ENCODE results near the gene SGSM2.

The SGSM2 gene

GRCh38 chr17:2336215-2336851, 968 bp upstream of the SGSM2 start, which contains the start of gene TSR1:
TSR1 (minus strand) TSS chr17:2336457; CDS start chr17:2336427, 30 bp downstream.
- DNase-seq, result peak; percentile 88

DNA sequence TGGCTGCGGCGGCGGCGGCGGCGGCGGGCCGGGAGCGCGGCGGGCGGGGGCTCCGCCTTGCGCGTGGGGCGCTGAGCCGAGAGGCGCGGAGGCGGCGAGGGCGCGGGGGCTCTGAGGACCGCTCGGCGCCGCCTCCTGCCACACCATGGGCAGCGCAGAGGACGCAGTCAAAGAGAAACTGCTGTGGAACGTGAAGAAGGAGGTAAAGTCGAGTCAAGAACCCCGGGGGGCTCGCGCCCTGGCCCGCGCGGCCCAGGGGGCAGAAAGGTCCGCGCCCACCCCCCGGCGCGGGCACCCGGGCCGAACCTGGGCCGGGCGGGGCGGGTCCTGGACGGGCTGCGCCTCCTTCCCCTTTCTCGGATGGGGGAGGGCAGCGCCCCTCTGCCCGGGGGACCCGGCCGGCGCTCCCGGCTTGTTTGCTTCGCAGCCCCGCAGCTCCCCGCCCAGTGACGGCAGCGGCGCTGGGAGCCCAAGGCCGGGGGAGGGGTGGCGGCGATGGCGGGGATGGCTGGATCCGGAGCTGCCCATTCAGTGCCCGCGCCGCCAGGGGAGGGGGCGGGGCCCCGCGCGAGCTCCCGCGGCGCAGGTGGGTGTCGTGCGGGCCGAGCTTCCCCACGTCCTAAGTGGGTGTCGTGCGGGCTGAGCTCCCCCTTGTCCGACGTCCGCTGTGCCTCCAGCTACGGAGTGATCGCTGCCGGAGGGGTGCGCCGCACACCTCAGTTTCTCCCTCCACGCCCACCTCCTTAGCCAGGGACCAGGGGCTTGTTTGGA, 428 bp downstream of the SGSM2 start:
- DNase-seq, result peak; percentile 68

DNA sequence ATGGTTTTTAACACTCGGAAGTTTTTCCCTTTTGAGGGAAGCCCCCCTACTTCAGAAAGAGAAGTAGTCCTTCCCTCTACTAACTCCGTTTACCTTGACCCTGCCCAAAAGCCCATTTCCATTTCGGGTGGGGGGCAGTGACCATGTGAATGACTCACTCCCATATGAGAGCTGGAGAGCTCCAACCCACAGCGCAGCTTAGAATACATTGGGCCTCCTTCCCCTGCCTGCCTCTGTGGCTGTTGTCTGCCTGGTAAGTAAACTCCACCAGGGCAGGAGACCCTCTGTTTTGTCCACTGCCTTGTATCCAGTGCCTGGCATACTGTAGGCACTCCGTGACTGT, 985 bp downstream of the SGSM2 start:
- no peak for DNase-seq

- peak; percentile 43 for DNase-seq
Observed at GRCh38 chr17:2343421-2343820, 6.1 kb downstream of the SGSM2 start.

- no peak for DNase-seq
Observed at GRCh38 chr17:2344528-2344927, 7.2 kb downstream of the SGSM2 start.

- DNase-seq, result no peak
Observed at GRCh38 chr17:2346475-2346874, 9.2 kb downstream of the SGSM2 start.

DNA sequence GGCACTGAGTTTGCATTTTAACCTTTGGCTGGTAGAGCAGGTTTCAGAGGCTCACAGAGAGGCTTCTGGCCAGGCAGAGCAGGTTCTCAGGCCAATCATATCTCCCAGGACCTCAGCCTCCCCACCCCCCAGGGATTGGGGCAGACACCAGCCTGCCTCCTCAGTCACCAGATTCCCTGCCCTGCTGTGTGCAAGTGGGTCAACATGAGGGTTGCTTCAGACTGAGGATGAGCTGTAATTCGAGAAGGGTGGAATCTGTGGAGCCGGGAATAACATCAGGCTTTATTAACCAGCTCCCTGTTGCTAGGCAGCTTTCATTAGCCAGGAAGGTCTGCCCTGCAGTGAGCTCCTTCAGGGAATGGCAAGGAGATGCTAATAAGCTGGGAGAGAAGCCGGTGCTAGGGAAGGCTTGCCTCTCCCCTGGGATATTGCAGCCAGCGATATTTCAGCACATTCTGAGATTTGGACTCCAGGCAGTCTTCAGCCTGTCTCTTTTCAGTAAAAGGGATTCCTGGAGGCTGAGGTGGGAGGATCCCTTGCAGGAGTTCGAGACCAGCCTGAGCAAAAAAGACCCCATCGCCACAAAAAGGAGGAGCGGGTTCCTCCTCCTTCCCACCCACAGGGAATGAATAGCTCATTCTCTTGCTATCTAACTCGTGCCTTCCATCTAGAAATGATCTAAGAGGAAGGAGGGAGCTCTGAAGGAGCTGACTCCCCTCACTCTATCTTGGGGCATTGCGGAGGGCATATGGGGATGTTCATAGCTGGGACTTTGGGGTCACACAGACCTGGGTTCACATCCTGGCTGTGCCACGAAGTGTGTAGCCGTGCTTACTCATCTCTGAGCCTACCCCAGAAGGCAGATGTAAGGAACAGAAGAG, 10.7 kb downstream of the SGSM2 start:
- no peak for DNase-seq

GRCh38 chr17:2351269-2351668, 14.0 kb downstream of the SGSM2 start:
- no peak for DNase-seq

GRCh38 chr17:2354311-2354710, 17.0 kb downstream of the SGSM2 start:
- no peak for DNase-seq

- no peak for DNase-seq
Observed at GRCh38 chr17:2357237-2357636, 19.9 kb downstream of the SGSM2 start.

GRCh38 chr17:2357931-2358434, 20.7 kb downstream of the SGSM2 start:
- no peak for DNase-seq

DNA sequence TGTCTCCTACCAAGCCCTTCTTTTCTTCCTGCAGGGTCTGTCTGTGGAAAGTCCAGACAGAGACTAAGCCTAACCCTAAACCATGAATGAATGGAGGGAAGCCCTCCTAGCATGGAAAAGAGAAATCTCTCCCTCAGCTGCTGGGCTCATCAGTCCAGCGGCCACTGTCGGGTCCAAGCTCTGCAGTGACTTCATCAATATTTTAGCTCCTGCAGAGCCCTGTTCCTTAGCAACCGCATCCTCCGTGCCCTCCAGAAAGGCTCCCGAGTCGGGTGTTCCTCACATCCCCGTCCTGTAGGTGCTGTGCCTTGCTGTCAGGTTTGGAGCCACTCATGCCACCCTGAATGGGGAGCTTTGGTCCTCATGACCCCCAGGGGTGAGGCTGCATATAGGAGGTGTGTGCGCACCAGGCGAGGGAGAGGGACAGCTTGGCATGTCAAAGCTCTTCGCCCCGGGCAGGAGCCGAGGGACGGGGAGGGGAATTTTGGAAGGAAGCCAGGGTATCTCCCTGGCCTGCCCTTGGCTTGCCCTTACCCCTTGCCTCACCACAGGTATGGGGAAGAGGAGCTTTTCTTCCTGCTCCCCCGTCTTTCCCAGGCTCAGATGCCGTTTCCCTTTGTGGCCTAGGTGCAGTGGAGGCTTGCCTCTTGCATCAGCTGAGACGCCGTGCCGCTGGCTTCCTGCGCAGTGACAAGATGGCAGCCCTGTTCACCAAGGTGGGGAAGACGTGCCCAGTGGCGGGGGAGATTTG, 23.9 kb downstream of the SGSM2 start:
- no peak for DNase-seq

DNA sequence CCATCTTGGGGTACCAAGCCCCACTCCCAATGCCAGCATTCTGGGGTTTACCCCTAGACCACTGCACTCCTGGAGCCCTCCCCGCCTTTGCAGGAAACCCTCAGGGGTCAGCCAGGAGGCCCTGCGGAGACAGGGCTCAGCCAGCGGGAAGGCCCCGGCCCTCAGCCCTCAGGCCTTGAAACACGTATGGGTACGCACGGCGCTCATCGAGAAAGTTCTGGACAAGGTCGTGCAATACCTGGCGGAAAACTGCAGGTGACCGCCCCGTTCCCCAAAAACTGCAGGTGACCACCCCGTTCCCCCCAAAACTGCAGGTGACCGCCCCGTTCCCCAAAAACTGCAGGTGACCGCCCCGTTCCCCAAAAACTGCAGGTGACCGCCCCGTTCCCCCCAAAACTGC, 24.7 kb downstream of the SGSM2 start:
- no peak for DNase-seq

DNA sequence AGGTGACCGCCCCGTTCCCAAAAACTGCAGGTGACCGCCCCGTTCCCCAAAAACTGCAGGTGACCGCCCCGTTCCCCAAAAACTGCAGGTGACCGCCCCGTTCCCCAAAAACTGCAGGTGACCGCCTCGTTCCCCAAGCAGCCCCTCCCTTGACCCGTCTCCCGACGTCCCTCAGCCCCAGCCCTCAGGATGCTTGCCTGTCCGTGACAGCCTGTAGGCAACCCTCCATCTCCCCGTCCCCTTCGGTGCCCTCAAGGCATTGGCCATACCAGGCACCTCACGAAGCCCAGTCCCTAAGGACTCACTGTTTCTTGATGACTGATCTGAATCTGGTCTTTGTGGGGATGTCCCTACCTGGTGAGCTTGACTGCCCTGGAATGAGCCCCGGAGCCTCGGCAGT, 25.1 kb downstream of the SGSM2 start:
- DNase-seq, result no peak

DNA sequence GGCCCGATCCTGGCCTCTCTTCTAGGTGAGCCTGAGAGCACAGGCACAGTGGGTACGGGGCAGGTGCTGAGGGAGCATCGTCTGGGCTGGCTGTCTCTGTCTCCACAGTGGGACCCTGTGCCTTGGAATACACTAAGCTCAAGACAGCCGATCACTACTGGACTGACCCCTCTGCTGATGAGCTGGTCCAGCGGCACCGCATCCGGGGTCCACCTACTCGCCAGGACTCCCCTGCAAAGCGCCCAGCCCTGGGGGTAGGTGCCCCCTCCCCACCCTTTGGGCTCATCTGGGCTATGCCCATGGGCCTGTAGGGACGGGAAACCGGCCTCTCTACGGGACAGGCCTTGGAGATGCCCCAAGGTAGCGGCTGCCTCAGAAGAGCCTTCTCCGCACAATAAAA, 25.6 kb downstream of the SGSM2 start:
- no peak for DNase-seq

- DNase-seq, result no peak
Observed at GRCh38 chr17:2363318-2363717, 26.0 kb downstream of the SGSM2 start.

DNA sequence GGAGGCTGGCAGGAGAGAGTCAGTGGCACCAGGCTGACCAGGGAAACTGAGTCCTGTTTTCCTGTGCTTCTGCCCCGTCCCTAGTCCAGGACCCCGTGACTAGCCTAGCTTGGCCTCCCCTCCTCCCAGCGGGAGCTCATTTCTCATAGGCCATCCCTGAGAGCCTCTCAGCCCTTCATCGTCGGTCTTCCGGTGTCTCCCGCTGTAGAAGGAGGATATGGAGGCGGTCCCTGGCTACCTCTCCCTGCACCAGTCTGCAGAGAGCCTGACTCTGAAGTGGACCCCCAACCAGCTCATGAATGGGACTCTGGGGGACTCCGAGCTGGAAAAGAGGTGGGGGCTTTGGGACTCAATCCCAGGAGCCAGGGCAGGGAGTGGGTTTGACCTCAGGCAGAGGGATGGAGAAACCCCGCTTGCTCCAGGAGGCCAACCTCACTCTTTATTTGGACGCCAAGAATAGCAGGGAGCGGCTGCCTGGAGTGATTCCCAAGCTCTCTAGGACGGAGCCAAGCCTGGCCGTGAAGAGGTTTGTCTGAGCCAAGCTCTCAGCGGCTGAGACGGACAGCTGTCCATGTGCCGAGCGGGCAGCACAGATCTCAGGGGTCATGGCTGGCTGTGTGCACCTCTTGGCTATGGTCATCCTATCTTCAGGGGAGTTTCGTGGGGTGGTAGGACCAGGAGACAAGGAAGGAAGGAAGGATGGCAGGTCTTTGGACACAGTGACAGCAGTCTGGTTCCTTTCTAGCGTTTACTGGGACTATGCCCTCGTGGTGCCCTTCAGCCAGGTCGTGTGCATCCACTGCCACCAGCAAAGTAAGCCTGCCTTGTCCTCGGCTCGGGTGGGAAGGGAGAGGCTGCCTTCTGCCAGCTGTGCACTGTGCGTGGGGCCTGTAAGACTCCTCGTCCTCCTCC, 26.8 kb downstream of the SGSM2 start:
- DNase-seq, result no peak

DNA sequence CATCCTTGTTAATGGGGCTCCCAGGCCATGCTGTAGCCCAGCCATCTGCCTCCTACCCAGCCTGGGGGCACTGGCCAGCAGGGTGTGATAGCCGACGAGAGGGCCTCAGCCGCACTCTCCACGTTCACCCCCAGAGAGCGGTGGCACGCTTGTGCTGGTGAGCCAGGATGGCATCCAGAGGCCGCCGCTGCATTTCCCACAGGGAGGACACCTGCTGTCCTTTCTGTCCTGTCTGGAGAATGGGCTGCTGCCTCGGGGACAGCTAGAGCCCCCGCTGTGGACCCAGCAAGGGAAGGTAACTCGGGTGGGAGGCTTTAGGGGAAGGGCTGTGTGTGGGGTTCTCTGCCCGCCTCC, 27.4 kb downstream of the SGSM2 start:
- no peak for DNase-seq

DNA sequence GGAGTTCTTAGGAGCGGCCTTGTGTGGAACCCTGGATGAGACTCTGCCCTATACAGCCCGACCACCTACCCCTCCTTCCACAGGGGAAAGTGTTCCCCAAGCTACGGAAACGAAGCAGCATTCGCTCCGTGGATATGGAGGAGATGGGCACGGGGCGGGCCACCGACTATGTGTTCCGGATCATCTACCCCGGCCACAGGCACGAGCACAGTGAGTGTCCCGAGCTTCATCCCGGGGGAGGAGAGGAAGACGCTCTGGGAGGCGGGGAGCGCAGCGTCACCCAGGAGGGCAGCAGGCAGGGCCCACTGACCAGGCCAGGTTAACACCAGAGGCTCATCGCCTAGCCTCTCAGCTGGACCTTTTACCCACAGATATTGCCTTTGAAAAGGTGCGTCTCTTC, 27.8 kb downstream of the SGSM2 start:
- no peak for DNase-seq

GRCh38 chr17:2366747-2367494, 29.6 kb downstream of the SGSM2 start:
- no peak for DNase-seq

DNA sequence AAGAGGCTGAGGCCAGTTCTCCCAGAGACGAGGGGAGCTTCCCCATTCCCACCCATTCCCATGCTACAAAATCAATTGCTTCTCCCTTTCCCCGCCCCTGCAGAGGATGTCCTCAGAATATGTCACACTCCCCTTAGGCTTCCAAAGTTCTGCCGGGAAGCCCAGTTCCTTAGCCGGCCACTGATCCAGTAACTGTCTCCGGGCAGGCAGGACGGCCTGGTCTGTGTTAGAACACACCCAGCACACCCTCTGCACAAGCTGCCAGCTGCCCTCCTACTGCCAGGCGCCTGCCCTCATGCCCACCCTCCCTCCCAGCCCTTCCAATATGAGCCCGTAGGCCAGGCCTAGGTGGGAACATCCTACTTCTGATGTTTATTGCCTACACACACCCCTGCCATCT, 31.1 kb downstream of the SGSM2 start:
- no peak for DNase-seq
